Aorta (tissue), 5 donors: ENCODE results near the gene NAT8. TPM values are rescaled to one million over a fixed set of nuclear protein-coding genes. Genes with fewer than 3 reads are reported as not detected.
A peak's percentile ranks its signal among the peaks of the same experiment; 100 is the strongest.
"Not testable (repeated sequence)": the region's sequence is repeated elsewhere in the genome, so short reads cannot be mapped to it uniquely, and the experiment has no call there.

Experiments
- ATAC-seq: fragments of 200-7000 bp; cut with Tn5 transposase; one replicate; pipeline ENCODE4 v1.9.1; 2022; ENCODE audit warnings: moderate library complexity; ENCODE audit not compliant: low FRiP score
- DNase-seq, 2 donors: peaks; one replicate each; pipeline ENCODE4 v3.0.0-alpha.2; 2020
- H3K27ac ChIP-seq, 2 donors: one replicate each; pipeline ENCODE4 v1.5.1; 2013; ENCODE audit warnings: low read length in 2 of 2, mild to moderate bottlenecking in 2 of 2, moderate library complexity in 2 of 2, control low read depth in 1 of 2, inconsistent platforms in 1 of 2, low read depth in 1 of 2
- H3K27me3 ChIP-seq, 2 donors: one replicate each; pipeline ENCODE4 v1.6.1; 2013; ENCODE audit warnings: control low read depth in 1 of 2, low read length in 1 of 2, mild to moderate bottlenecking in 1 of 2, moderate library complexity in 1 of 2; ENCODE audit not compliant: insufficient read depth in 2 of 2, control insufficient read depth in 1 of 2
- H3K36me3 ChIP-seq, 2 donors: one replicate each; pipeline ENCODE4 v1.6.1; 2013; ENCODE audit warnings: control low read depth in 1 of 2, low read length in 1 of 2, mild to moderate bottlenecking in 1 of 2; ENCODE audit not compliant: insufficient read depth in 2 of 2, control insufficient read depth in 1 of 2
- H3K4me1 ChIP-seq, 2 donors: one replicate each; pipeline ENCODE4 v1.6.1; 2013; ENCODE audit warnings: low read length in 2 of 2, control low read depth in 1 of 2, mild to moderate bottlenecking in 1 of 2, moderate library complexity in 1 of 2; ENCODE audit not compliant: insufficient read depth in 2 of 2, control insufficient read depth in 1 of 2
- H3K4me3 ChIP-seq, 2 donors: one replicate each; pipeline ENCODE4 v1.5.1; 2013; ENCODE audit warnings: low read length in 2 of 2, control low read depth in 1 of 2, mild to moderate bottlenecking in 1 of 2
- H3K9me3 ChIP-seq: one replicate; pipeline ENCODE4 v1.6.1; 2013; ENCODE audit warnings: mild to moderate bottlenecking, low read length; ENCODE audit not compliant: control insufficient read depth
- WGBS, 2 donors: extraction: QIAGEN DNeasy Blood & Tissue Kit; methylation state at CpG; one replicate each; pipeline ENCODE4 v1.1.7; 2013; 5-methylcytosine and 5-hydroxymethylcytosine counted together
- intact Hi-C, 2 donors: fragments of 100-400 bp; cut with DNase I; formaldehyde crosslinking; loops; one replicate each; pipeline versions ENCODE4 v1.14.2 to v1.15.0; 2022
- polyA plus RNA-seq, 2 donors: library from polyadenylated mRNA; stranded (reverse); fragments of 200-250 nt; gene quantifications; one replicate each; pipeline ENCODE4 v1.2.3, GENCODE V29; 2013
- total RNA-seq, 2 donors: library from RNA; stranded (reverse); fragmentation: NEBNext Ultra II Directional; extraction: Animal tissue kit (Norgen Biotek cat#: 25700); gene quantifications; one replicate each; pipeline ENCODE4 v1.2.1, GENCODE V29; 2021
- donor health status: healthy with polysubstance abuse.
- donor health status: Bipolar disorder and iron deficiency.
- donor health status: DM: no; HTN: no; CAD: no.
- donor health status: DM: no; HTN: no; CAD: no.
- donor health status: DM: yes; HTN: yes; CAD: no.

The NAT8 gene
- total and polyA plus RNA-seq, 4 donors = not detected

DNA sequence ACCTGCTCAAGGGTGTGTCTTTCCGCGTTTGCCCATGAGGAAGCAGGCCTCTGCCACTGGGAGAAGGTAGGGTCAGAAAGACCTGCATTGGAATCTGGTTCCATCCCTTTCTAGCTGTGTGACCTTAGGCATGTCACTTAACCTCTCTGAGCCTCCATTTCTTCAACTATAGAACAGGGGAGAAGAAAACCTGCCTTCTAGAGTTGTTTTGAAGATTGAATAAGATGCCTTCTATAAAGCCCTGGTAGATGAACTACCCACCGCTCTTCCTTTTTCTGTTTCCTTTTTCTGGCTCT, 507 bp downstream of the NAT8 start:
- H3K9me3 ChIP-seq = no peaks in the 10 kb centered on the region
- 88 to 92% methylated on average over 3 of the region's 3 CpGs for WGBS, 2 donors
- ATAC-seq (no peak), DNase-seq (no peak)
- H3K27ac ChIP-seq = no peak overlapping the region
- intact Hi-C loops = no loop called here
- H3K4me1 ChIP-seq = no peaks in the 10 kb centered on the region
- no peaks in the 10 kb centered on the region for H3K36me3 ChIP-seq
- no peak overlapping the region for H3K4me3 ChIP-seq
- no peaks in the 10 kb centered on the region for H3K27me3 ChIP-seq

DNA sequence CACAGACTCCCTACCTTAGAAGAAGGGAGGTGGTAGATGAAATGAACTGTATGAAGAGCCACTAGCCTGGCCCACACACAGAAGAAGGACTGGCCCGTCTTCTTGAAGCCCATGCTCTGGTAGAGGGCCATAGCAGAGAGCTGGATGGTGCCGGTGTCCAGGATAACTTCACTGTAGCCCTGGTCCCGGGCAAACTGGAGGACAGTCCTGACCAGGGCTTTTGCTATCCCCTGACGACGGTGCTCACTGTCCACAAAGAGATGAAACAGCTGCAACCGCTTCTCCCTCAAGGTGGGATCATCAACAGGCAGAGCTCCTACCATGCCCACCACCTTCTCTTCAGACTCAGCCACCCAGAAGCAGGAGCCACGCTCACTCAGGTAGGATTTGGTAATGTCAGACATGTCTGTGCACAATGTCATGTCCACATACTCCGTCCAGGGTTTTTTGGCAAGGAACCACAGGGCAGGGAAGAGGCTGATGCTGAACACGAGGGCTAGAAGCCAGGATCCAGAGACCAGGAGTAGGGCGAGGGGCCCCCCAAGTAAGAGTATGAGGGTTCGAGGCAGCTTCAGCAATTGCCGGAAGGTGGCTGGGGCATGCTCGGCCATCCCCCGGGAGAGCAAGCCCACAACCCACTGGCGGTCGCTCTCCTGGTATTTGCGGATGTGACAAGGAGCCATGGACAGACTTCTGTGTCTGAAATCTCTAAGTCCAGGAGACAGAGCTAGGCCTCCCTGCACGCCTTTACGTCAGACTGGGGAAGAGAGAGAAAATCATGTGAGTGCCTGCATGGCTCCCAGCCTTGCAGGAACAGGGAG, 1.1 kb downstream of the NAT8 start:
- no peaks in the 10 kb centered on the region for H3K4me1 ChIP-seq
- H3K4me3 ChIP-seq = no peak overlapping the region
- 88 to 89% methylated on average over 19 of the region's 19 CpGs for WGBS, 2 donors
- H3K27ac ChIP-seq = no peak overlapping the region
- intact Hi-C loops = no loop called here
- ATAC-seq (no peak), DNase-seq (no peak)
- no peaks in the 10 kb centered on the region for H3K9me3 ChIP-seq
- H3K27me3 ChIP-seq = no peaks in the 10 kb centered on the region
- no peaks in the 10 kb centered on the region for H3K36me3 ChIP-seq

DNA sequence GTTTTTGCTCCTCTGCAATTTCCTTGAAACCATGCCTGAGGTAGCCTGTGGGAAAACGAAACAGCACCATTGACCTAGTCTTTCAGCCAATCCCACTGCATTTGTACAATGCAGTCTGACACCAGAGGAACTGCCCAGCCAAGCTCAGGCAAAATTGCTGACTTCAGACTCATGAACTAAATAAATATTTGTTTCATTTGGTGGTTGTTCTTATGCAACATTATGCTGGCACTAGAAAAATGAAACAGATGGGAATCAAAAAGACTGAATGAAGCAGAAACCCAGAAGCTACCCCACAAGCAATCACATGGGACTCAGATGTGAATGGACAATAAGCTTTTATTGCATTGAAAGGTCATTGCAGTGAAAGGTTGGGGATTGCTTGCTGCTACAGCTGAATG, 1.7 kb downstream of the NAT8 start:
- WGBS, 2 donors = 44 to 50% methylated on average over 1 of the region's 1 CpG
- no peak for ATAC-seq
- no peaks in the 10 kb centered on the region for H3K36me3 ChIP-seq
- H3K4me1 ChIP-seq = no peaks in the 10 kb centered on the region
- no peaks in the 10 kb centered on the region for H3K27me3 ChIP-seq
- H3K9me3 ChIP-seq = no peaks in the 10 kb centered on the region
- intact Hi-C loops = no loop called here
- H3K27ac ChIP-seq = no peak overlapping the region
- H3K4me3 ChIP-seq = no peak overlapping the region
- DNase-seq = no peak

DNA sequence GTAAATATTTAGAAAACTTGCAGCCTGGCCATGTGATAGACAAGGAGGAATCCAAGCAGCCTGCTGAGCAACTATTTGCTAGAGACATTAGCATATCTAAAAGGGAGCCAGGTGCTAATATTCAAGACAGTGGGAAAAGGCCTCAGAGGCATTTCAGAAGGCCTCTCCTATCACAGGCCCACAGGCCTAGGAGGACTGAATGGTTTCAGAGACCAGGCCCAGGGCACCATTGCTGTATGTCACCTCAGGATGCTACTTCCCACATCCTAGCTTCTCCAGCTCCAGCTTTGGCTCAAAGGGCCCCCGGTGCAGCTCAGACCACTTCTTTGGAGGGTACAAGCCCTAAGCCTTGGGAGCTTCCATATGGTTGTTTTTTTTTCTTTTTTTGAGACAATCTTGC, 3.8 kb downstream of the NAT8 start:
- Histone ChIP-seq H3K4me1 (no peaks in the 10 kb centered on the region), H3K9me3 (no peaks in the 10 kb centered on the region), H3K4me3 (no peak overlapping the region), H3K27me3 (no peaks in the 10 kb centered on the region), H3K27ac (no peak overlapping the region), H3K36me3 (peaks cover 0 to 2% of the 10 kb centered on the region in 2 donors)
- intact Hi-C loops = no loop called here
- no peak for DNase-seq
- ATAC-seq = no peak
- 97 to 100% methylated on average over 1 of the region's 1 CpG for WGBS, 2 donors

DNA sequence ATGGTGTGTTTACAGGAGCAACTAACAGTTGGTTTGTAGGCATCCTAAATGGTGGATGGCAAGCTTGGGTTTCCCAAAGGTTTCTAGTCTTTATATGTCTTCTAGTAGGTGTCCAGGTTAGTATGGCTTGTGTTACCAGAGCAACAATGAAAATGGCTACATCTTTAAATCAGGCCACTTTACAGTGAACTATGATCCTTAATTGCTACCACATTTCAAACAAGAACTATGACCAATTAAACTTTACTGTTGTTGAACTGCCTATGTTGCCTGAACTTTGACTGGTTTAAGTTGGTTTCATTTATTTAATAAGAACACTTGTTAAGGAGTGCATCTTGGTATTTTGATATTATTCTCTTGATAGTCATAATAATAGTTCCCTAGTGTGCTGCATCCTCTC, 5.2 kb downstream of the NAT8 start:
- H3K9me3 ChIP-seq, H3K4me3 ChIP-seq, H3K4me1 ChIP-seq, DNase-seq, H3K27ac ChIP-seq, H3K36me3 ChIP-seq, H3K27me3 ChIP-seq, ATAC-seq, intact Hi-C loops: not testable (repeated sequence)

DNA sequence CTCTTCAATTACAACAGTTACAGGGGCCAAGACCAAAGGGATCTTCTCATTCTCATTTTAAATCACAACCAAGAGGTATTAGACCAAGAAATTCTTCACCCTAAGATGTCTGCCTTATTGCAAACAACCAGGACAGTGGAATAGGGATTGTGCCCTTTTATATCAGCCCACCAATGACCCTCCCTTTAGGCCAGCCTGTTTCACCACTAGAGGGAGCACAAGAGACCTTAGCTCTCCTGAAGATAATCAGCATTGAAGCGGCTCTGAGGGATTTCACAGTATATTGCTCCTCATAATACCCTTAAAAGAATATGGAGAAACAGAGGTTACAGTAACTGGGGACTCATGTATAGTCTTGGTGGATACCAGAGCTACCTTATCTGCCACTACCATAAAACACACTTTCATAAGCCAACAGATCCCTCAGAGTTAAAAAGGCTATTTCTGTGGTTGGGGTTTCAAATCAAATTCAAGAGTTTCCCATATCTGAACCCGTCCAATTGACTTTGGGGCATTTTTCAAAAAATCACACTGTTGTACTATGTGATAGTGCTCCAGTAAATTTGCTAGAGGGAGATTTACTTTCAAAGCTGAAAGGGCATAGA, 11.5 kb downstream of the NAT8 start:
- H3K27me3 ChIP-seq, H3K4me1 ChIP-seq, DNase-seq, H3K4me3 ChIP-seq, intact Hi-C loops, H3K9me3 ChIP-seq, H3K36me3 ChIP-seq, H3K27ac ChIP-seq: not testable (repeated sequence)
- ATAC-seq = peak; percentile 44
- WGBS, 2 donors = 67 to 72% methylated on average over 2 of the region's 2 CpGs

DNA sequence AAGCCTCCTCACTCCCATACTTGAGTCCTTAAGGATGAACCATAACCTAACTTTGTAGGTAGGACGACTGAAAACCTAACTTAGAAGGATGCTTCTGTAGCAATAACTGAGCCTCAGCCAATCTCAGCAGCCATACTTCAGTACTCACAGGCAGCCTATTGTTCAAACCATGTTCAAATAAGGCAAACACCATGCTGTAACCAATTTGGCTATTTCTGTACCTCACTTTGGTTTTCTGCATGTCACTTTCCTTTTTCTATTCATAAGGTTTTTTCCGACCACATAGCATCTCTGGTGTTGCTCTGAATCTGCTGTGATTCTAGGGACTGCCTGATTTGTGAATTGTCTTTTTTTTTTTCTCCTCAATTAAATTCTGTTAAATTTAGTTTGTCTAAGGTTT, 13.7 kb downstream of the NAT8 start:
- H3K4me3 ChIP-seq, intact Hi-C loops, H3K27ac ChIP-seq, H3K9me3 ChIP-seq, DNase-seq, ATAC-seq, H3K36me3 ChIP-seq, H3K4me1 ChIP-seq, H3K27me3 ChIP-seq: not testable (repeated sequence)
- WGBS, 2 donors = 81 to 83% methylated on average over 2 of the region's 2 CpGs

DNA sequence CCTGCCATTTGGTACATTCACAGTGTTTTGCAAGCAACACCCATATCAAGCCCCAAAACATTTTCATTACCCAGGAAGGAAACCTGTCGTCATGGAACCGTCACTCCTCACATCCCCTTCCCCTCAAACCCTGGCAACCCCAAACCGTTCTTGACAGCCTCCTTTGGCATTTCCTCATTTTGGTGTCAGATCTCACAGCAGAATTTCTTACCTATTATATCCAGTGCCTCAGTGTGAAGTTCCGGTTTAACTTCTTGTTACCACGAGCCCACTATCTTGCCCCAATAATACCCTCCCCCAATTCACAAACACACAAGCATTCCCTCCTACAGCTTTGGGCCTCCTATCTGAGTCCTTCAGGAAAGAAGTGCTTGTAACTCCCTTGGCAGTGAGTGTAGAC, 16.0 kb downstream of the NAT8 start:
- H3K4me3 ChIP-seq, DNase-seq, H3K9me3 ChIP-seq, H3K4me1 ChIP-seq, H3K36me3 ChIP-seq, H3K27me3 ChIP-seq, ATAC-seq, H3K27ac ChIP-seq, intact Hi-C loops: not testable (repeated sequence)
- 46 to 57% methylated on average over 3 to 5 of the region's 5 CpGs for WGBS, 2 donors

DNA sequence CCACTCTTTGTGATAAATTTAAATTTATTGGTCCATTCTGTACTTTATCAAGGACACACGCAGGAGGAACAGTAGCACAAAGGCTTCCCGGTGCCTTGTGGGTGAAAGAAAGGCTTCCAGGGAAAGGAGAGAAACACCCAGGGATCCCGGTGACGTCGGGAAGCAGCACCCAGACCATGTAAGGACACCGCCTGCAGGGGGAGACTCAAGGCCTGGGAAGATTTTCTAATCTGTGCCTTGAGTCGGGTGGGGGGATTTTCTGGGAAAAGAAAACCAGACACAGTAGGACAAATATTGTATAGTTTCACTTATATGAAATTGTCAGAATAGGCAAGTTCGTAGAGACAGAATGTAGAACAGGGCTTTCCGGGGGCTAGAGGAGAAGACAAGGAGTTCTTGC, 17.6 kb downstream of the NAT8 start:
- H3K27me3 ChIP-seq, H3K36me3 ChIP-seq, intact Hi-C loops, H3K4me1 ChIP-seq, DNase-seq, H3K27ac ChIP-seq, ATAC-seq, H3K9me3 ChIP-seq, H3K4me3 ChIP-seq: not testable (repeated sequence)
- 61 to 79% methylated on average over 6 to 9 of the region's 9 CpGs for WGBS, 2 donors
